GM12878 (cell line): ENCODE measurements around the gene FBXL17. TPM values are rescaled to one million over a fixed set of nuclear protein-coding genes. Genes with fewer than 3 reads are reported as not detected.

Experiments
- ATAC-seq: fragments of 200-7000 bp; cut with Tn5 transposase; 3 replicates; pipeline ENCODE4 v1.9.1; 2020; ENCODE audit warnings: mild to moderate bottlenecking, moderate library complexity
- BruUV-seq: library from RNA; stranded (reverse); fragments of 400-500 nt; replicated peaks from 2 replicates; lab custom pipeline; 2021; lab: Mats Ljungman, UMichigan
- CTCF ChIA-PET: fragments of 300-600 bp; sonication (Branson Sonifier 250); formaldehyde crosslinking; extraction: SDS; loops from one replicate; lab custom pipeline; 2021; ENCODE audit warnings: inconsistent platforms; lab: Yijun Ruan, JAX
- POLR2A ChIA-PET: fragments of 350-600 bp; formaldehyde crosslinking; extraction: SDS; loops from one replicate; lab custom pipeline; 2021; ENCODE audit warnings: inconsistent platforms; lab: Charles Lee
- RAD21 ChIA-PET: fragments of 300-600 bp; sonication (Branson Sonifier 250); formaldehyde crosslinking; loops from one replicate; lab custom pipeline; 2023; ENCODE audit warnings: antibody characterized with exemption; ENCODE audit not compliant: unreplicated experiment; lab: Charles Lee
- SMC1A ChIA-PET: fragments of 300-600 bp; sonication (Branson Sonifier 250); formaldehyde crosslinking; loops from one replicate; lab custom pipeline; 2023; ENCODE audit not compliant: unreplicated experiment, uncharacterized antibody; lab: Charles Lee
- DNase-seq: peaks from one replicate; pipeline ENCODE4 v3.0.0-alpha.2; 2011; ENCODE audit warnings: low read depth, low spot score
- FAIRE-seq: peaks from 3 replicates; lab custom pipeline; 2011; peaks lifted over from hg19 to GRCh38; lab: Jason Lieb, UNC
- H2AFZ ChIP-seq: 2 replicates; pipeline ENCODE4 v1.6.0; 2011; ENCODE audit warnings: low read depth, low read length, control low read depth; ENCODE audit not compliant: control insufficient read depth
- H3K27ac ChIP-seq: 2 replicates; pipeline ENCODE4 v1.5.1; 2011; ENCODE audit warnings: control low read depth; ENCODE audit not compliant: control insufficient read depth, insufficient read depth
- H3K27me3 ChIP-seq, 2 experiments: replicated peaks in 1 of 2; 2 replicates each; pipeline versions ENCODE4 v1.6.0 to v1.6.1; 2011; ENCODE audit warnings: low read length in 1 of 2; ENCODE audit not compliant: control insufficient read depth in 2 of 2, insufficient read depth in 2 of 2
- H3K36me3 ChIP-seq, 2 experiments: 2 replicates each; pipeline ENCODE4 v1.5.1; 2011; ENCODE audit warnings: low read length in 1 of 2; ENCODE audit not compliant: control insufficient read depth in 2 of 2, insufficient read depth in 2 of 2
- H3K4me1 ChIP-seq: 2 replicates; pipeline ENCODE4 v1.6.1; 2011; ENCODE audit warnings: mild to moderate bottlenecking, low read length, moderate library complexity, mixed read lengths; ENCODE audit not compliant: control insufficient read depth, insufficient read depth
- H3K4me2 ChIP-seq: 2 replicates; pipeline ENCODE4 v1.6.0; 2011; ENCODE audit warnings: control low read depth; ENCODE audit not compliant: control insufficient read depth, insufficient read depth
- H3K4me3 ChIP-seq: fragments of 200-600 bp; sonication (generic); 2 replicates; pipeline ENCODE4 v1.5.1; 2016
- H3K79me2 ChIP-seq: 2 replicates; pipeline ENCODE4 v1.6.0; 2011; ENCODE audit warnings: low read length; ENCODE audit not compliant: control insufficient read depth, insufficient read depth
- H3K9ac ChIP-seq: 2 replicates; pipeline ENCODE4 v1.8.0; 2011; ENCODE audit warnings: low read length, control low read depth, mixed read lengths; ENCODE audit not compliant: control insufficient read depth, insufficient read depth
- H3K9me3 ChIP-seq: replicated peaks from 3 replicates; pipeline ENCODE4 v1.5.1; 2011; ENCODE audit warnings: mild to moderate bottlenecking, low read length; ENCODE audit not compliant: control insufficient read depth, insufficient read depth
- H4K20me1 ChIP-seq: 2 replicates; pipeline ENCODE4 v1.6.0; 2011; ENCODE audit not compliant: control insufficient read depth, insufficient read depth
- CREM ChIP-seq: IDR thresholded peaks from 2 replicates; pipeline ENCODE4 v1.6.1; 2014; ENCODE audit warnings: antibody characterized with exemption, low read depth
- DPF2 ChIP-seq: fragments of 450-650 bp; IDR thresholded peaks from 2 replicates; pipeline ENCODE4 v1.6.1; 2017; ENCODE audit warnings: mild to moderate bottlenecking
- EP300 ChIP-seq, 2 experiments: fragments of 150-350 bp in 1 of 2; IDR thresholded peaks; 2 replicates each; pipeline ENCODE4 v1.6.1; 2011 to 2012; ENCODE audit warnings: low read depth in 2 of 2, low read length in 2 of 2, borderline replicate concordance in 1 of 2, improper control_type of control experiment in 1 of 2, inconsistent platforms in 1 of 2; ENCODE audit not compliant: control insufficient read depth in 1 of 2
- IKZF1 ChIP-seq: fragments of 450-650 bp; conservative IDR thresholded peaks from 2 replicates; pipeline ENCODE4 v1.6.1; 2017; ENCODE audit warnings: antibody characterized with exemption, mild to moderate bottlenecking
- KDM1A ChIP-seq: fragments of 200-600 bp; sonication (generic); IDR thresholded peaks from 2 replicates; pipeline ENCODE4 v1.6.1; 2016; ENCODE audit warnings: borderline replicate concordance
- NFXL1 ChIP-seq: fragments of 450-650 bp; IDR thresholded peaks from 2 replicates; pipeline ENCODE4 v1.6.1; 2017; ENCODE audit warnings: antibody characterized with exemption, mild to moderate bottlenecking, borderline replicate concordance
- NRF1 ChIP-seq: conservative IDR thresholded peaks from 2 replicates; pipeline ENCODE4 v1.6.1; 2011; ENCODE audit warnings: mild to moderate bottlenecking, low read depth, low read length, improper control_type of control experiment
- POLR2A ChIP-seq: IDR thresholded peaks from 2 replicates; pipeline ENCODE4 v1.6.1; 2011; ENCODE audit warnings: low read depth, mild to moderate bottlenecking, low read length
- STAT1 ChIP-seq: fragments of 450-650 bp; conservative IDR thresholded peaks from 2 replicates; pipeline ENCODE4 v1.6.1; 2014; ENCODE audit warnings: antibody characterized with exemption, mild to moderate bottlenecking
- STAT3 ChIP-seq: IDR thresholded peaks from 2 replicates; pipeline ENCODE4 v1.6.1; 2011; ENCODE audit warnings: low read depth, low read length, improper control_type of control experiment
- YBX1 ChIP-seq: fragments of 450-650 bp; IDR thresholded peaks from 2 replicates; pipeline ENCODE4 v1.6.1; 2016; ENCODE audit warnings: antibody characterized with exemption
- ZBED1 ChIP-seq: IDR thresholded peaks from 2 replicates; pipeline ENCODE4 v1.6.1; 2016; ENCODE audit warnings: borderline replicate concordance
- ZNF207 ChIP-seq: fragments of 450-650 bp; IDR thresholded peaks from 2 replicates; pipeline ENCODE4 v1.6.1; 2014; ENCODE audit warnings: antibody characterized with exemption, mild to moderate bottlenecking, borderline replicate concordance
- ZNF24 ChIP-seq: fragments of 450-650 bp; IDR thresholded peaks from 2 replicates; pipeline ENCODE4 v1.6.1; 2017; ENCODE audit warnings: antibody characterized with exemption, mild to moderate bottlenecking
- ZNF622 ChIP-seq: fragments of 450-650 bp; IDR thresholded peaks from 2 replicates; pipeline ENCODE4 v1.6.1; 2017; ENCODE audit warnings: mild to moderate bottlenecking, inconsistent platforms
- WGBS: methylation state at CpG from one replicate; pipeline ENCODE4 v1.1.6; 2016; ENCODE audit warnings: low lambda C conversion rate; ENCODE audit not compliant: insufficient replicate concordance, insufficient coverage; ENCODE audit errors: missing lambda C conversion rate; 5-methylcytosine and 5-hydroxymethylcytosine counted together
- in situ Hi-C: fragments of 300-500 bp; cut with MboI; formaldehyde crosslinking; loops from 9 replicates; pipeline ENCODE4 v1.14.3; 2018; ENCODE audit warnings: mixed read lengths
- intact Hi-C: fragments of 100-400 bp; cut with micrococcal nuclease; formaldehyde crosslinking; loops from one replicate; pipeline ENCODE4 v1.14.2; 2022; ENCODE audit not compliant: unreplicated experiment
- polyA plus RNA-seq, 11 experiments: library from polyadenylated mRNA; depleted of rRNA in 4 of 11; unstranded in 6 of 11; stranded (reverse) in 5 of 11; fragments of >200 nt; fragmentation: Nextera tagmentation in 4 of 11; fragmentation: Illumina TruSeq in 1 of 11; extraction: Ambion mirVana in 4 of 11; extraction: Trizol in 1 of 11; gene quantifications; 1 replicate in 1 of 11; 2 replicates in 10 of 11; pipeline versions ENCODE4 v1.2.1 to v1.2.3, GENCODE V29; 2011 to 2016; ENCODE audit warnings: inconsistent platforms in 2 of 11, missing spikeins in 2 of 11, low read depth in 1 of 11
- total RNA-seq, 4 experiments: library from RNA; depleted of rRNA in 3 of 4; stranded (reverse); fragments of >200 nt in 3 of 4; fragmentation: Illumina TruSeq in 1 of 4; extraction: Trizol in 1 of 4; gene quantifications; 2 replicates each; pipeline versions ENCODE4 v1.2.1 to v1.2.3, GENCODE V29; 2013 to 2021
- TF ChIP-seq, protein P1 (sequence below): IDR thresholded peaks from 2 replicates; pipeline ENCODE4 v1.6.1; 2011; ENCODE audit warnings: borderline replicate concordance, low read depth, mild to moderate bottlenecking, moderate library complexity, low read length; ENCODE audit not compliant: insufficient read depth, poor library complexity, severe bottlenecking
- TF ChIP-seq, protein P2 (sequence below): IDR thresholded peaks from 2 replicates; pipeline ENCODE4 v1.6.1; 2011; ENCODE audit warnings: mild to moderate bottlenecking, low read depth, low read length, moderate library complexity; ENCODE audit not compliant: insufficient replicate concordance
- TF ChIP-seq, protein P3 (sequence below): fragments of 450-650 bp; conservative IDR thresholded peaks from 2 replicates; pipeline ENCODE4 v1.6.1; 2017; ENCODE audit warnings: mild to moderate bottlenecking, moderate library complexity
- TF ChIP-seq, protein P4 (sequence below): fragments of 450-650 bp; IDR thresholded peaks from 2 replicates; pipeline ENCODE4 v1.6.1; 2014; ENCODE audit warnings: mild to moderate bottlenecking

The FBXL17 gene
- total and polyA plus RNA-seq, 10 of the 15 experiments (the other 5 are each of a cell fraction or from before 2014, with no cell fraction given) = 0.88 to 9.0 (median 4.4) TPM

DNA sequence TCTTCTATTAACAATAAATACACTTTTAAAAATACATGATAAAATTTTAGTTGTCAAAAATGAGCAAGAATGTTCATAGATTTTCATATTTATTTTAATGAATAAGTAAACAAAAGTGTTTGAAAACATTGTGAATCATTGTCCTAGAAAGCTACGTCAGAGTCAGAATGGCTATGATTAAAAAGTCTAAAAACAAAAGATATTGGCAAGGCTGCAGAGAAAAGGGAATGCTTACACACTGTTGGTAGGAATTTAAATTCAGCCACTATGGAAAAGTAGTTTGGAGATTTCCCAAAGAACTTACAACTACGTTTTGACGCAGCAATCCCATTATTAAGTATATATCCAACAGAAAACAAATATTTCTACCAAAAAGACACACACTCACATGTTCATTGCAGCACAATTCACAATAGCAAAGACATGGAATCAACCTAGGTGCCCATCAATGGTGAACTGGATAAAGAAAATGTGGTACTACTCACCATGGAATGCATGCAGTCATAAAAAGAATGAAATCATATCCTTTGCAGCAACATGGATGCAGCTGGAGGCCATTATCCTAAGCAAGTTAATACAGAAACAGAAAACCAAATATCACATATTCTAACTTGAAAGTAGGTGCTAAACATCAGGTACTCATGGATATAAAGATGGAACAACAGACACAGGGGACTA, 49.2 kb upstream of the FBXL17 start:
- H3K4me2 ChIP-seq = no peak overlapping the region
- BruUV-seq = no TSS peak
- ChIA-PET SMC1A (no interaction called here), RAD21 (no interaction called here), CTCF (no interaction called here), POLR2A (no interaction called here)
- no peak overlapping the region for H3K9ac ChIP-seq
- no peaks in the 10 kb centered on the region for H4K20me1 ChIP-seq
- FAIRE-seq (no peak), DNase-seq (no peak), ATAC-seq (no peak)
- H3K79me2 ChIP-seq = no peaks in the 10 kb centered on the region
- no peaks in the 10 kb centered on the region for H3K9me3 ChIP-seq
- no peak for TF ChIP-seq KDM1A
- TF ChIP-seq STAT1 = no peak
- no peak for TF ChIP-seq NFXL1
- TF ChIP-seq, protein P1, sequence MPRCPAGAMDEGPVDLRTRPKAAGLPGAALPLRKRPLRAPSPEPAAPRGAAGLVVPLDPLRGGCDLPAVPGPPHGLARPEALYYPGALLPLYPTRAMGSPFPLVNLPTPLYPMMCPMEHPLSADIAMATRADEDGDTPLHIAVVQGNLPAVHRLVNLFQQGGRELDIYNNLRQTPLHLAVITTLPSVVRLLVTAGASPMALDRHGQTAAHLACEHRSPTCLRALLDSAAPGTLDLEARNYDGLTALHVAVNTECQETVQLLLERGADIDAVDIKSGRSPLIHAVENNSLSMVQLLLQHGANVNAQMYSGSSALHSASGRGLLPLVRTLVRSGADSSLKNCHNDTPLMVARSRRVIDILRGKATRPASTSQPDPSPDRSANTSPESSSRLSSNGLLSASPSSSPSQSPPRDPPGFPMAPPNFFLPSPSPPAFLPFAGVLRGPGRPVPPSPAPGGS = no peak
- TF ChIP-seq, protein P2, sequence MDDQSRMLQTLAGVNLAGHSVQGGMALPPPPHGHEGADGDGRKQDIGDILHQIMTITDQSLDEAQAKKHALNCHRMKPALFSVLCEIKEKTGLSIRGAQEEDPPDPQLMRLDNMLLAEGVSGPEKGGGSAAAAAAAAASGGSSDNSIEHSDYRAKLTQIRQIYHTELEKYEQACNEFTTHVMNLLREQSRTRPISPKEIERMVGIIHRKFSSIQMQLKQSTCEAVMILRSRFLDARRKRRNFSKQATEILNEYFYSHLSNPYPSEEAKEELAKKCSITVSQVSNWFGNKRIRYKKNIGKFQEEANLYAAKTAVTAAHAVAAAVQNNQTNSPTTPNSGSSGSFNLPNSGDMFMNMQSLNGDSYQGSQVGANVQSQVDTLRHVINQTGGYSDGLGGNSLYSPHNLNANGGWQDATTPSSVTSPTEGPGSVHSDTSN = no peak
- TF ChIP-seq ZNF24 = no peak
- TF ChIP-seq DPF2 = no peak
- no peak for TF ChIP-seq ZNF207
- no peak for TF ChIP-seq STAT3
- no peak for TF ChIP-seq YBX1
- TF ChIP-seq NRF1 = no peak
- TF ChIP-seq EP300 (IDR thresholded peaks at IDR 0.05; ENCODE audit: borderline replicate concordance in 1 of 2, control insufficient read depth in 1 of 2, low read depth in 2 of 2, low read length in 2 of 2) = no peak
- TF ChIP-seq POLR2A = no peak
- TF ChIP-seq, protein P3, sequence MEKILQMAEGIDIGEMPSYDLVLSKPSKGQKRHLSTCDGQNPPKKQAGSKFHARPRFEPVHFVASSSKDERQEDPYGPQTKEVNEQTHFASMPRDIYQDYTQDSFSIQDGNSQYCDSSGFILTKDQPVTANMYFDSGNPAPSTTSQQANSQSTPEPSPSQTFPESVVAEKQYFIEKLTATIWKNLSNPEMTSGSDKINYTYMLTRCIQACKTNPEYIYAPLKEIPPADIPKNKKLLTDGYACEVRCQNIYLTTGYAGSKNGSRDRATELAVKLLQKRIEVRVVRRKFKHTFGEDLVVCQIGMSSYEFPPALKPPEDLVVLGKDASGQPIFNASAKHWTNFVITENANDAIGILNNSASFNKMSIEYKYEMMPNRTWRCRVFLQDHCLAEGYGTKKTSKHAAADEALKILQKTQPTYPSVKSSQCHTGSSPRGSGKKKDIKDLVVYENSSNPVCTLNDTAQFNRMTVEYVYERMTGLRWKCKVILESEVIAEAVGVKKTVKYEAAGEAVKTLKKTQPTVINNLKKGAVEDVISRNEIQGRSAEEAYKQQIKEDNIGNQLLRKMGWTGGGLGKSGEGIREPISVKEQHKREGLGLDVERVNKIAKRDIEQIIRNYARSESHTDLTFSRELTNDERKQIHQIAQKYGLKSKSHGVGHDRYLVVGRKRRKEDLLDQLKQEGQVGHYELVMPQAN = no peak
- no peak for TF ChIP-seq CREM
- no peak for TF ChIP-seq ZNF622
- TF ChIP-seq IKZF1 = no peak
- no peak for TF ChIP-seq ZBED1
- TF ChIP-seq, protein P4, sequence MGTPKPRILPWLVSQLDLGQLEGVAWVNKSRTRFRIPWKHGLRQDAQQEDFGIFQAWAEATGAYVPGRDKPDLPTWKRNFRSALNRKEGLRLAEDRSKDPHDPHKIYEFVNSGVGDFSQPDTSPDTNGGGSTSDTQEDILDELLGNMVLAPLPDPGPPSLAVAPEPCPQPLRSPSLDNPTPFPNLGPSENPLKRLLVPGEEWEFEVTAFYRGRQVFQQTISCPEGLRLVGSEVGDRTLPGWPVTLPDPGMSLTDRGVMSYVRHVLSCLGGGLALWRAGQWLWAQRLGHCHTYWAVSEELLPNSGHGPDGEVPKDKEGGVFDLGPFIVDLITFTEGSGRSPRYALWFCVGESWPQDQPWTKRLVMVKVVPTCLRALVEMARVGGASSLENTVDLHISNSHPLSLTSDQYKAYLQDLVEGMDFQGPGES = no peak
- no peaks in the 10 kb centered on the region for H3K36me3 ChIP-seq
- in situ Hi-C loops = no loop called here
- no peak overlapping the region for H2AFZ ChIP-seq
- no peaks in the 10 kb centered on the region for H3K27me3 ChIP-seq
- H3K27ac ChIP-seq = no peak overlapping the region
- 51% methylated on average over 3 of the region's 3 CpGs for WGBS
- no peak overlapping the region for H3K4me3 ChIP-seq
- no peaks in the 10 kb centered on the region for H3K4me1 ChIP-seq
- intact Hi-C loops = no loop called here
